DOHH2 (cell line): Measurements from ENCODE around the gene TM9SF2.
"Not testable (repeated sequence)": the region's sequence is repeated elsewhere in the genome, so short reads cannot be mapped to it uniquely, and the experiment has no call there.

ENCODE experiments used
- H3F3A ChIP-seq: fragments of 200-600 bp; sonication (generic), shearing (Covaris generic); 2 replicates; pipeline ENCODE4 v1.6.0; 2016; ENCODE audit warnings: antibody characterized with exemption, mild to moderate bottlenecking; ENCODE audit not compliant: control insufficient read depth, insufficient read depth
- H3K27ac ChIP-seq: fragments of 200-600 bp; sonication (generic); 2 replicates; pipeline ENCODE4 v1.5.1; 2014; ENCODE audit warnings: low read depth, mild to moderate bottlenecking, low read length, moderate library complexity
- H3K27me3 ChIP-seq: fragments of 200-600 bp; sonication (generic); 2 replicates; pipeline ENCODE4 v1.6.1; 2014; ENCODE audit warnings: mild to moderate bottlenecking, low read length, mixed read lengths; ENCODE audit not compliant: control insufficient read depth
- H3K36me3 ChIP-seq: fragments of 200-600 bp; sonication (generic); 2 replicates; pipeline ENCODE4 v1.6.1; 2014; ENCODE audit warnings: mild to moderate bottlenecking, low read length, moderate library complexity, mixed read lengths; ENCODE audit not compliant: control insufficient read depth
- H3K4me1 ChIP-seq: fragments of 200-600 bp; sonication (generic); 2 replicates; pipeline ENCODE4 v1.6.1; 2014; ENCODE audit warnings: mild to moderate bottlenecking, low read length, mixed read lengths; ENCODE audit not compliant: control insufficient read depth
- H3K4me2 ChIP-seq: fragments of 200-600 bp; sonication (generic); 2 replicates; pipeline ENCODE4 v1.6.0; 2014; ENCODE audit warnings: mild to moderate bottlenecking, low read length, moderate library complexity
- H3K4me3 ChIP-seq: fragments of 200-600 bp; sonication (generic); 2 replicates; pipeline ENCODE4 v1.5.1; 2014; ENCODE audit warnings: mild to moderate bottlenecking, low read length, mixed read lengths
- H3K79me2 ChIP-seq: fragments of 200-600 bp; sonication (generic); 2 replicates; pipeline ENCODE4 v1.6.1; 2014; ENCODE audit warnings: mild to moderate bottlenecking, low read length, mixed read lengths; ENCODE audit not compliant: control insufficient read depth
- H3K9me2 ChIP-seq: fragments of 200-600 bp; sonication (generic); replicated peaks from 2 replicates; pipeline ENCODE4 v1.6.1; 2014; ENCODE audit warnings: mild to moderate bottlenecking, low read length, mixed read lengths; ENCODE audit not compliant: control insufficient read depth
- H3K9me3 ChIP-seq: fragments of 200-600 bp; sonication (generic); 2 replicates; pipeline ENCODE4 v1.6.1; 2014; ENCODE audit warnings: antibody characterized with exemption, low read length, mixed read lengths; ENCODE audit not compliant: control insufficient read depth, insufficient read depth
- H4K20me1 ChIP-seq: fragments of 200-600 bp; sonication (generic); 2 replicates; pipeline ENCODE4 v1.6.0; 2014; ENCODE audit warnings: low read depth, mild to moderate bottlenecking, antibody characterized with exemption, low read length, moderate library complexity; ENCODE audit not compliant: control insufficient read depth, insufficient read depth
- EZH2phosphoT487 ChIP-seq: fragments of 200-600 bp; sonication (generic); IDR thresholded peaks from 2 replicates; pipeline ENCODE4 v1.6.1; 2017; ENCODE audit warnings: borderline replicate concordance, mild to moderate bottlenecking, antibody characterized with exemption, low read length, moderate library complexity, mixed read lengths
- TF ChIP-seq, protein P1 (sequence below): fragments of 200-600 bp; sonication (generic); IDR thresholded peaks from one replicate; pipeline ENCODE4 v1.5.1; 2014; ENCODE audit warnings: antibody characterized with exemption, mild to moderate bottlenecking, low read depth, low read length; ENCODE audit not compliant: poor library complexity, severe bottlenecking

Gene TM9SF2

DNA sequence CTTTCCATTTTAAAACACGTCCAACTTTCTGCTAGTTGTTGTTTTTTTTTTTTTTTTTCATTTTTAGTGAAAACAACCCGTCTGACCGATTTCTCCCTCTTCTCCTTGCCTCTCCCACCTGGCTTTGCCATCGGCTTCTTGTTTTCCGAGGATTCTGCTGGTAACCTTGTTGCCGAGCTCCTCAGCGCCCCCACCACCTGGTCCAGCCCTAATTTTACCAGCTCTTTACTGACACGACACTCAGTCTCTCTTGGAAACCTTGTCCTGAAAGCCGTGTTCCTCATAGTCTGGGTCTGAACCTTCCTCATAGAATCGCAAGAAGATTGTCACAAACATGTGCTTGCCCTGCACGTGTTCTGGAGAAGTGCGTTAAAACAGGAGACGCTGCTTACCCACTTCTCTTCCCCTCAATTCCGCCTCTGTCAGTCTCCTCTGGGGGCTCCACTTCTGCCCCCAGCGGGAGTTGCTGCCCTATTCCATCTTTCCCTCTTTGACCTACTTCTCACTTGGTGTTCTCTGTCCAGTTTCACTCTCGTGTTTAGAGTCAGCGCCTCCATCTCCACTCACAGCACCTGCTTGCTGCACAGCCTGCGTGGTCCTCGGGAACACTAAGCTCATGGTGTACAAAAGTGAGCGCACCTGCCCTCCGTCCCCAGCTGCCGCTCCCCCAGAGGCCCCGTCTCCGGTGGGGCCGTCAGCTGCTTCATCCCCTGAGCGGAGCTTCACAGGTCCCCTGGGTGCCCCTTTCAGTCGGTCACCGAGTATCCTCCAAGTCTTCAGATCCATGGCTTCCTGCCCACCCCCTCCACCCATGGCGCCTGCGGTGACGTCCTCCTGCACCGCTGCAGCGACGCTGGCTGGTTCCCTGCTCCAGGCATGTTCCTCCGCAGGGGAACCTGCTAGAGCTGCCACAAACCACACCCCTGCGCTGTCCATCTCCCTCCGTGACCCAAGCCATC lies 65.1 kb downstream of the TM9SF2 start:
- H3K4me1 ChIP-seq: no peaks in the 10 kb centered on the region
- peaks cover 5% of the 10 kb centered on the region; the same call in 1 of the 2 replicates for H3K9me3 ChIP-seq
- H3K4me2 ChIP-seq: no peak overlapping the region
- H3F3A ChIP-seq: no peaks in the 10 kb centered on the region
- H3K27me3 ChIP-seq: no peaks in the 10 kb centered on the region
- TF ChIP-seq EZH2phosphoT487: no peak
- TF ChIP-seq, protein P1, sequence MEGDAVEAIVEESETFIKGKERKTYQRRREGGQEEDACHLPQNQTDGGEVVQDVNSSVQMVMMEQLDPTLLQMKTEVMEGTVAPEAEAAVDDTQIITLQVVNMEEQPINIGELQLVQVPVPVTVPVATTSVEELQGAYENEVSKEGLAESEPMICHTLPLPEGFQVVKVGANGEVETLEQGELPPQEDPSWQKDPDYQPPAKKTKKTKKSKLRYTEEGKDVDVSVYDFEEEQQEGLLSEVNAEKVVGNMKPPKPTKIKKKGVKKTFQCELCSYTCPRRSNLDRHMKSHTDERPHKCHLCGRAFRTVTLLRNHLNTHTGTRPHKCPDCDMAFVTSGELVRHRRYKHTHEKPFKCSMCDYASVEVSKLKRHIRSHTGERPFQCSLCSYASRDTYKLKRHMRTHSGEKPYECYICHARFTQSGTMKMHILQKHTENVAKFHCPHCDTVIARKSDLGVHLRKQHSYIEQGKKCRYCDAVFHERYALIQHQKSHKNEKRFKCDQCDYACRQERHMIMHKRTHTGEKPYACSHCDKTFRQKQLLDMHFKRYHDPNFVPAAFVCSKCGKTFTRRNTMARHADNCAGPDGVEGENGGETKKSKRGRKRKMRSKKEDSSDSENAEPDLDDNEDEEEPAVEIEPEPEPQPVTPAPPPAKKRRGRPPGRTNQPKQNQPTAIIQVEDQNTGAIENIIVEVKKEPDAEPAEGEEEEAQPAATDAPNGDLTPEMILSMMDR: no peak
- H3K27ac ChIP-seq: no peak overlapping the region
- H3K9me2 ChIP-seq: no peaks in the 10 kb centered on the region
- H4K20me1 ChIP-seq: no peaks in the 10 kb centered on the region
- no peaks in the 10 kb centered on the region for H3K79me2 ChIP-seq
- H3K4me3 ChIP-seq: no peak overlapping the region
- peaks cover 24% of the 10 kb centered on the region for H3K36me3 ChIP-seq

DNA sequence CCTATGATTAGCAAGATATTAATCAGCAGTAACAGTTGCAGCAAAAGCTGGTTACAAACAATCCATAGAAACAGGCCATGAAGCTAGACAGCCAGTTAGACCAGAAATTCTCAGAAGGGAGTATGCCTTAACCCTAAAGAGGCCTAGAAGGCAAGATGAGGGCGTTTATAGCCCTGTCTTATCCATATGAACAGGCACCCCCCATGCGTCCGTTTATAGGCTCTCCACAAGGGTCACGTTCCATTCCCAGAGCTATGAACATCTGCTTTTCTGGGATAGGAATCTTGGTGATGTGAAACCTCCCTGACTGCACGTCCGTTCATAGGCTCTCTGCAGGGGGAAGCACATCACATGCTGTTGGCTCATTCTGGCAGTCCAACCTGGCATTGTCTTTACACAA lies 67.6 kb downstream of the TM9SF2 start:
- H3K36me3 ChIP-seq, H3K79me2 ChIP-seq, H3K9me3 ChIP-seq, H3K9me2 ChIP-seq, H3K27me3 ChIP-seq, H3K4me2 ChIP-seq, H4K20me1 ChIP-seq, H3F3A ChIP-seq, H3K4me1 ChIP-seq, H3K4me3 ChIP-seq, H3K27ac ChIP-seq: not testable (repeated sequence)

DNA sequence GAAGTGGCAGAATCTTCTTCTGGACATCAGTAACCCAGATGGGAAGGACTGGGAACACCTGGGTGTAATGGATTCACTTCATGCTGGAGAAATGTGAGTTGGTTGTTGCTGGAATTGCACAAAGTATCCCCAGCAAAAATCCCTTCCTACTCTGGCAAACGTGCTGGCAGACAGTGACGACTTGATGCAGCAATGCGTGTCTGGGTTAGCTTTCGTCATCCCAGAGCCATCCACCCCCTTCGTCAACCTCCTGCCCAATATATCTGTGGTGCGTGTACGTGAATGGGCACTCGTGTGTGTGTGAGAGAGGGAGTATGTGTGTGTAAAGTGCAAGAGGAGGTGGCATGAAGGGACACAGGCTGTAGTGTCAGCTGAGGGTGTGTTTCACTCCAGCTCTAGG lies 70.9 kb downstream of the TM9SF2 start:
- peaks cover 5% of the 10 kb centered on the region; the same call in 1 of the 2 replicates for H3K9me3 ChIP-seq
- no peaks in the 10 kb centered on the region for H3K79me2 ChIP-seq
- H3K4me3 ChIP-seq: no peak overlapping the region
- H4K20me1 ChIP-seq: no peaks in the 10 kb centered on the region
- H3K4me1 ChIP-seq: no peaks in the 10 kb centered on the region
- no peak overlapping the region for H3K4me2 ChIP-seq
- no peaks in the 10 kb centered on the region for H3K36me3 ChIP-seq
- H3F3A ChIP-seq: no peaks in the 10 kb centered on the region
- TF ChIP-seq EZH2phosphoT487: no peak
- TF ChIP-seq, protein P1: no peak
- no peaks in the 10 kb centered on the region for H3K27me3 ChIP-seq
- no peak overlapping the region for H3K27ac ChIP-seq
- no peaks in the 10 kb centered on the region for H3K9me2 ChIP-seq

DNA sequence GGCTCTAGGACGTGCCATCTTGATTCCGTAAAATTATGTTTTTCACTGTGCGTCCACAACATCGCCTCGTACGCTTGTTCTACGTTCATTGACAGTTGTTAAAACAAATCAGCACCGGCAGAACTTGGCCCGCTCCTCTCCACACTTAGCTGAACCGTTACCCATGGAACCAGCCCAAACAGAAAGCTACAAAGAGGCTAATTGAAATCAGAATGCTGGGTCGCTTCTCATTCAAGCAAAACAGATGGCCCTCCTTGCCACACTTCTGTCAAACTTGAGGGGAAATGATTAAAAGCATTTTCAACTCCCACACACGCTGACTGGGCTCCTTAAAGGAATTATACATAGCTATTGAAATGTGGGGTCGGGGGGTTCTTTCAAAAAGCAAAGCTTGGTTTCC lies 71.6 kb downstream of the TM9SF2 start:
- Histone ChIP-seq H3K79me2 (no peaks in the 10 kb centered on the region), H3K36me3 (no peaks in the 10 kb centered on the region), H3K9me2 (no peaks in the 10 kb centered on the region), H3K27ac (no peak overlapping the region), H3K4me1 (no peaks in the 10 kb centered on the region), H4K20me1 (no peaks in the 10 kb centered on the region), H3K4me2 (no peak overlapping the region), H3F3A (no peaks in the 10 kb centered on the region), H3K27me3 (no peaks in the 10 kb centered on the region), H3K9me3 (peaks cover 4% of the 10 kb centered on the region; the same call in 1 of the 2 replicates), H3K4me3 (no peak overlapping the region)
- TF ChIP-seq EZH2phosphoT487: no peak
- TF ChIP-seq, protein P1: no peak
